IMR-90 (cell line): ENCODE measurements around the gene SGSM2. TPM values are rescaled to one million over a fixed set of nuclear protein-coding genes. Genes with fewer than 3 reads are reported as not detected.

Source experiments
- ATAC-seq: fragments of 200-7000 bp; cut with Tn5 transposase; 2 replicates; pipeline ENCODE4 v1.9.1; 2020; ENCODE audit warnings: low read depth, mild to moderate bottlenecking, moderate library complexity
- BruUV-seq: library from RNA; stranded (reverse); fragments of 400-500 nt; replicated peaks from 2 replicates; lab custom pipeline; 2021; lab: Mats Ljungman, UMichigan
- CTCF ChIA-PET: fragments of 300-600 bp; formaldehyde crosslinking; extraction: SDS; loops from one replicate; lab custom pipeline; 2021; ENCODE audit warnings: antibody characterized with exemption; lab: Yijun Ruan, JAX
- POLR2A ChIA-PET: fragments of 300-600 bp; sonication (Branson Sonifier 250); formaldehyde crosslinking; loops from one replicate; lab custom pipeline; 2022; ENCODE audit warnings: antibody characterized with exemption; ENCODE audit not compliant: unreplicated experiment; lab: Charles Lee
- DNase-seq: peaks from one replicate; pipeline ENCODE4 v3.0.0; 2013
- H2AFZ ChIP-seq: replicated peaks from 2 replicates; pipeline ENCODE3; 2013; ENCODE audit warnings: low read length, mild to moderate bottlenecking; ENCODE audit not compliant: poor library complexity
- H2AK5ac ChIP-seq: 2 replicates; pipeline ENCODE4 v1.6.1; 2013; ENCODE audit warnings: low read depth, low read length, inconsistent platforms
- H2AK9ac ChIP-seq: replicated peaks from 2 replicates; pipeline ENCODE3; 2013; ENCODE audit warnings: mild to moderate bottlenecking, low read depth, low read length, moderate library complexity; ENCODE audit not compliant: poor library complexity
- H2BK120ac ChIP-seq: 2 replicates; pipeline ENCODE4 v1.6.1; 2013; ENCODE audit warnings: low read depth, low read length, inconsistent platforms
- H2BK15ac ChIP-seq: 3 replicates; pipeline ENCODE4 v1.6.1; 2013; ENCODE audit warnings: low read depth, low read length, inconsistent platforms
- H2BK20ac ChIP-seq: 2 replicates; pipeline ENCODE4 v1.6.1; 2013; ENCODE audit warnings: low read depth, mild to moderate bottlenecking, inconsistent platforms, low read length, moderate library complexity
- H2BK5ac ChIP-seq: 2 replicates; pipeline ENCODE4 v1.6.1; 2013; ENCODE audit warnings: mild to moderate bottlenecking, low read depth, low read length, inconsistent platforms; ENCODE audit not compliant: poor library complexity, severe bottlenecking
- H3K14ac ChIP-seq: replicated peaks from 2 replicates; pipeline ENCODE4 v1.6.1; 2013; ENCODE audit warnings: low read depth, low read length, inconsistent platforms
- H3K18ac ChIP-seq: 2 replicates; pipeline ENCODE4 v1.6.1; 2013; ENCODE audit warnings: low read depth, low read length, control low read depth
- H3K23ac ChIP-seq: 2 replicates; pipeline ENCODE4 v1.6.1; 2013; ENCODE audit warnings: low read depth, low read length, inconsistent platforms
- H3K27ac ChIP-seq: 2 replicates; pipeline ENCODE4 v1.5.1; 2013; ENCODE audit warnings: mild to moderate bottlenecking, control low read depth, low read length; ENCODE audit not compliant: insufficient read depth
- H3K27me3 ChIP-seq: 2 replicates; pipeline ENCODE4 v1.6.1; 2013; ENCODE audit warnings: low read length; ENCODE audit not compliant: control insufficient read depth, insufficient read depth
- H3K36me3 ChIP-seq: 2 replicates; pipeline ENCODE4 v1.6.1; 2013; ENCODE audit warnings: low read length, mixed read lengths; ENCODE audit not compliant: control insufficient read depth, insufficient read depth
- H3K4ac ChIP-seq: 2 replicates; pipeline ENCODE4 v1.6.1; 2013; ENCODE audit warnings: low read depth, low read length, inconsistent platforms
- H3K4me1 ChIP-seq: 2 replicates; pipeline ENCODE4 v1.6.1; 2013; ENCODE audit warnings: low read length, mixed read lengths; ENCODE audit not compliant: control insufficient read depth, insufficient read depth
- H3K4me2 ChIP-seq: 2 replicates; pipeline ENCODE4 v1.6.1; 2013; ENCODE audit warnings: low read depth, mild to moderate bottlenecking, control low read depth, low read length, moderate library complexity
- H3K4me3 ChIP-seq: 2 replicates; pipeline ENCODE4 v1.5.1; 2013; ENCODE audit warnings: low read depth, mild to moderate bottlenecking, control low read depth, low read length, moderate library complexity; ENCODE audit not compliant: insufficient read depth
- H3K56ac ChIP-seq: 2 replicates; pipeline ENCODE4 v1.6.1; 2013; ENCODE audit warnings: low read length, inconsistent platforms; ENCODE audit not compliant: insufficient read depth; ENCODE audit errors: extremely low read depth
- H3K79me1 ChIP-seq, 2 experiments: 2 replicates each; pipeline ENCODE4 v1.6.1; 2013; ENCODE audit warnings: low read length in 2 of 2, inconsistent platforms in 1 of 2, low read depth in 1 of 2
- H3K9ac ChIP-seq: 2 replicates; pipeline ENCODE4 v1.6.1; 2013; ENCODE audit warnings: low read depth, low read length, control low read depth
- H3K9me1 ChIP-seq: 2 replicates; pipeline ENCODE4 v1.6.1; 2013; ENCODE audit warnings: low read length, inconsistent platforms; ENCODE audit not compliant: insufficient read depth
- H3K9me3 ChIP-seq: 2 replicates; pipeline ENCODE4 v1.6.1; 2013; ENCODE audit warnings: low read length; ENCODE audit not compliant: control insufficient read depth, insufficient read depth
- H4K20me1 ChIP-seq: 2 replicates; pipeline ENCODE4 v1.6.1; 2013; ENCODE audit warnings: low read length, inconsistent platforms; ENCODE audit not compliant: insufficient read depth
- H4K5ac ChIP-seq: 2 replicates; pipeline ENCODE4 v1.6.1; 2013; ENCODE audit warnings: mild to moderate bottlenecking, low read depth, low read length, control low read depth
- H4K8ac ChIP-seq, 2 experiments: 2 replicates each; pipeline ENCODE4 v1.6.1; 2013; ENCODE audit warnings: low read depth in 2 of 2, low read length in 2 of 2, control low read depth in 1 of 2, inconsistent platforms in 1 of 2
- H4K91ac ChIP-seq: 2 replicates; pipeline ENCODE4 v1.6.1; 2013; ENCODE audit warnings: low read depth, low read length, inconsistent platforms; ENCODE audit not compliant: insufficient read depth
- BHLHE40 ChIP-seq: fragments of 150-350 bp; IDR thresholded peaks from 2 replicates; pipeline ENCODE4 v1.6.1; 2016; ENCODE audit warnings: mild to moderate bottlenecking, low read depth, low read length
- MXI1 ChIP-seq: IDR thresholded peaks from 2 replicates; pipeline ENCODE4 v1.6.1; 2012; ENCODE audit warnings: low read depth, mild to moderate bottlenecking, low read length, moderate library complexity, borderline replicate concordance
- WGBS, 2 experiments: methylation state at CpG; one replicate each; pipeline versions ENCODE4 v1.1.5 to v1.1.7; 2013; ENCODE audit warnings: missing lambda C conversion rate in 2 of 2; ENCODE audit not compliant: insufficient read length in 1 of 2; ENCODE audit errors: extremely low coverage in 2 of 2; 5-methylcytosine and 5-hydroxymethylcytosine counted together
- dilution Hi-C: fragments of 300-500 bp; cut with HindIII; formaldehyde crosslinking; loops from one replicate; pipeline ENCODE4 v1.14.3; 2018; ENCODE audit warnings: low sequenced_read_pairs; ENCODE audit not compliant: unreplicated experiment
- in situ Hi-C: fragments of 300-500 bp; cut with MboI; formaldehyde crosslinking; loops from 3 replicates; pipeline ENCODE4 v1.14.3; 2019; ENCODE audit warnings: low sequenced_read_pairs, inconsistent platforms, mixed read lengths
- intact Hi-C: fragments of 100-400 bp; cut with micrococcal nuclease; formaldehyde crosslinking; loops from 2 replicates; pipeline ENCODE4 v1.10.0; 2022
- polyA plus RNA-seq, 3 experiments: library from polyadenylated mRNA; depleted of rRNA; stranded (reverse); fragments of >200 nt; gene quantifications; 2 replicates each; pipeline ENCODE4 v1.2.3, GENCODE V29; 2012; ENCODE audit warnings: low replicate concordance in 1 of 3
- total RNA-seq: library from RNA; depleted of rRNA; stranded (reverse); fragments of >200 nt; gene quantifications from 2 replicates; pipeline ENCODE4 v1.2.3, GENCODE V29; 2012

Gene SGSM2
- total and polyA plus RNA-seq, 2 of the 4 experiments (the other 2 are of a cell fraction): 13.6 to 81.2 TPM

- H2AK9ac ChIP-seq: no peak overlapping the region
- H3K36me3 ChIP-seq: peaks cover 52% of the 10 kb centered on the region
- POLR2A ChIA-PET: no interaction called here
- H3K4me3 ChIP-seq: no peak overlapping the region
- H3K27me3 ChIP-seq: no peaks in the 10 kb centered on the region
- no peak overlapping the region for H2AK5ac ChIP-seq
- no peaks in the 10 kb centered on the region for H4K20me1 ChIP-seq
- no peak overlapping the region for H3K27ac ChIP-seq
- no peak overlapping the region for H3K4me2 ChIP-seq
- dilution Hi-C loops (no loop called here), intact Hi-C loops (no loop called here), in situ Hi-C loops (no loop called here)
- ATAC-seq (no peak), DNase-seq (no peak)
- H3K4ac ChIP-seq: no peak overlapping the region
- no peaks in the 10 kb centered on the region for H3K4me1 ChIP-seq
- no peak overlapping the region for H4K8ac ChIP-seq
- no peak overlapping the region for H2BK120ac ChIP-seq
- H2BK15ac ChIP-seq: no peak overlapping the region
- no peak overlapping the region for H4K5ac ChIP-seq
- CTCF ChIA-PET: no interaction called here
- no peak overlapping the region for H4K91ac ChIP-seq
- no CpG with 5 or more reads among the region's 2 CpGs for WGBS, 2 experiments
- H3K18ac ChIP-seq: no peak overlapping the region
- no peak overlapping the region for H3K14ac ChIP-seq
- no peaks in the 10 kb centered on the region for H3K9me3 ChIP-seq
- TF ChIP-seq BHLHE40 (no peak), MXI1 (no peak)
- H2AFZ ChIP-seq: no peak overlapping the region
- no peak overlapping the region for H2BK5ac ChIP-seq
- no peak overlapping the region for H3K23ac ChIP-seq
- no peaks in the 10 kb centered on the region for H3K9me1 ChIP-seq
- H3K56ac ChIP-seq: no peak overlapping the region
- H2BK20ac ChIP-seq: no peak overlapping the region
- no TSS peak for BruUV-seq
- peaks cover 11 to 12% of the 10 kb centered on the region in 2 experiments for H3K79me1 ChIP-seq
- H3K9ac ChIP-seq: no peak overlapping the region
These were observed 13.5 kb upstream of the SGSM2 start for GRCh38 chr17:2323629-2324314.
